LNCAP (cell line): ENCODE measurements around the gene APOL1.

ENCODE experiments used
- TF ChIP-seq, protein P1 (sequence below): fragments of 450-650 bp; IDR thresholded peaks from 2 replicates; pipeline ENCODE4 v1.5.1; 2017; ENCODE audit warnings: mild to moderate bottlenecking

The APOL1 gene

DNA sequence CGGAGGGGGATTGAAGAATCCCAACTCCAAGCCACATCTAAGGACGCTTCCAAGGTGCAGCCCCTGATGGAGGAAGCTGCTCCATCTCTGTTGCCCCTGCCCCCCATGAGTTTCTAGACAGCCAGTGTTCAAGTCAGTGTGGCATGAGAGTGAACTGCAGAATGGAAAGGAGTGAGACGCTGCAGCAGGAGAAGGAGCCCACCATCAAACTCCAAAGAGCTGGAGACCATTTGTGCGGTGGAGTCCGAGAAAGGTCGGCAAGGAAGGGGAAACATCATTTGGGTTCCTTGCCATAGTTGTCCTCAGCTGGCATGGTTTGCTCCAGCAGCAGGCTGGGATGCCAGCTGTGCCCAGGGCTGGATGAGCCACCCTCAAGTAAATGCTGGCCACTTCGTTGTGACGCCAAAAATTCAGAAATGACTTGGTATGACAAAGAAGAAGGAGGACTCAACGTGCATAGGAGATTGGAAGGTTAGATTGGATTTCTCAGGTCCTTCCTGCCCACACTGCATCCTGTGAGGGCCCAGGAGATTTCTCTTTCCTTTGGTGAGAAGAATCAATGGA is 30.0 kb upstream of the APOL1 start:
- TF ChIP-seq, protein P1, sequence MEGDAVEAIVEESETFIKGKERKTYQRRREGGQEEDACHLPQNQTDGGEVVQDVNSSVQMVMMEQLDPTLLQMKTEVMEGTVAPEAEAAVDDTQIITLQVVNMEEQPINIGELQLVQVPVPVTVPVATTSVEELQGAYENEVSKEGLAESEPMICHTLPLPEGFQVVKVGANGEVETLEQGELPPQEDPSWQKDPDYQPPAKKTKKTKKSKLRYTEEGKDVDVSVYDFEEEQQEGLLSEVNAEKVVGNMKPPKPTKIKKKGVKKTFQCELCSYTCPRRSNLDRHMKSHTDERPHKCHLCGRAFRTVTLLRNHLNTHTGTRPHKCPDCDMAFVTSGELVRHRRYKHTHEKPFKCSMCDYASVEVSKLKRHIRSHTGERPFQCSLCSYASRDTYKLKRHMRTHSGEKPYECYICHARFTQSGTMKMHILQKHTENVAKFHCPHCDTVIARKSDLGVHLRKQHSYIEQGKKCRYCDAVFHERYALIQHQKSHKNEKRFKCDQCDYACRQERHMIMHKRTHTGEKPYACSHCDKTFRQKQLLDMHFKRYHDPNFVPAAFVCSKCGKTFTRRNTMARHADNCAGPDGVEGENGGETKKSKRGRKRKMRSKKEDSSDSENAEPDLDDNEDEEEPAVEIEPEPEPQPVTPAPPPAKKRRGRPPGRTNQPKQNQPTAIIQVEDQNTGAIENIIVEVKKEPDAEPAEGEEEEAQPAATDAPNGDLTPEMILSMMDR = no peak

DNA sequence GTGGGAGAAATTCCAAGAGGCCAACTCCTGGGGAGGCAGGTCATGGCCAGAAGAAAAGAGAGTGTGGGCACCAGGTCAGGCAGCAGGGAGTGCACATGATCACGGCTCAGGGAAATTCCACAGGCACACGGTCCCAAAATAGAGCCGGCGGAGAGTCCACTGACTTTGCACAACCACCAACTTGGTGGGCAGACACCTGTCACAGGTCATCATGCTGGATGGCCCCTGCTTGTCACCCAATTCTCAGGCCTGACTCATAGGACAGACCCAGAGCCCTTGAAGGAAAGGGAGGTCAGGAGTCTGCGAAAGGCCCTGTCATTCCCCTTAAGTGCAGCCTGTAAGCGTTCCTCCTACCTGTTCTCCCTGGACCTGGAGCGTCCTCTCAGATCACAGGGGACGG is 29.4 kb upstream of the APOL1 start:
- TF ChIP-seq, protein P1 = no peak

DNA sequence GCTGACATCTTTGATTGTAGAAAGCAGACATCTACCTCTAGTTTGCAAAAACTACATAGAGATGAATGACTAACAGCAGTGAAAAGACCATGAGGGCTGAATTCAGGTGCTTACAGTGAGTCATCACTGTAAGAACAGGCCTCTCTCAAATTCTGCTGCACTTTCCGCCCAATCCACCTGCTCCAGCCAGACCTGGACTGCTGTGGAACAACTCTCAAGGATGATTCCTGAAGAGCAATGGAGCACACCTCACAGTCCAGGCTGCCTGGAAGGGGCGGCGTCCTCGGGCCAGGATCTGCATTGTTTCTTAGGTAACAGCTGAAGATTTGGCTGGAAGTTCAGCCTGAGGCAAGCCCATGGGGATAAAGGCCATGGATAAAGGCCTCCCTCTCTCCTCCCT is 28.7 kb upstream of the APOL1 start:
- TF ChIP-seq, protein P1 = no peak

DNA sequence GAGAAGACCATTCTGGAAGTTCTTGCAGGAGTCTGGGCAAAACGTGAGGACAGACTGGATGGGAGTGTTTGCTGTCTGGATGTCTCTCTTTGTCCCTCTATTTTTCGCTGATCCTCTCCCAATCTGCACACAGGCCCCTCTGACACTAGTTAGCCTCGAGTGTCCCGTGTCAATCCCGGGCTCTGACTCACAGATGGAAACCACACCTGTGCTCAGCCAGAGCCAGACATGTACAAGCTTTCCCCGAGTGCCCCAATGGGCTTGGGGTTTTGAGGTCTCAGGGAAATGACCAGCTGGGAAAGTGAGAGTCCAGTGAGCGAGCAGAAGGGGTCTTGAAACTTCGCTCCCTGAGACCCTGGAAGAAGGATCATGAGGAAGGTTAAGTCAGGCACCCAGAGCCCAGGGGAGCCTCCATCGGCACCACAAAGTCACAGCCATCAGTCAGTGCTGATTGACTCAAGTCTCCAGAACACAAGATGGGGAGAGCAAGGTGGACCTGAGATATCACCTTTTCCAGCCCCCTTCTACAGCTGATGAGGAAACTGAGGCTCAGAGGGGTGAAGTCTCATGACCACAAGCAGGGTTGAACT is 27.5 kb upstream of the APOL1 start:
- TF ChIP-seq, protein P1 = no peak

DNA sequence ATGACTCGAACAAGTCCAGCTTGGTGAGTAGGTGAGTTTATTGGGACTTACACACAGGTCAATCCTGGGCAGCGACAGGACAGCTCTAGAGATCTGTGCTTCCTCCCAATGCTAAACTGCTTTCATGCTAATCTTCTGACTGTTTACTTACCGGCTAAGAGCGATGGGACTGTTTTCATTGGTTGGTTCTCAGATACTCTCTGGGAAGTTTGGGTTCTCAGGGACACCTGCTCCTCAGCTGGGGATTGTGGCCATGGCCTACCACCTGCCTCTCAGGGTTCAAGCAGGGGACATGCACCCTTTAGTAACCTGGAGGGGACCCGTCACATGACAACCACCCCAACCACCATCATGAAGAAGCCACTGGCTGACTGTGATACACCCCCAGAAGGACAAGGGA is 26.7 kb upstream of the APOL1 start:
- TF ChIP-seq, protein P1 = no peak

DNA sequence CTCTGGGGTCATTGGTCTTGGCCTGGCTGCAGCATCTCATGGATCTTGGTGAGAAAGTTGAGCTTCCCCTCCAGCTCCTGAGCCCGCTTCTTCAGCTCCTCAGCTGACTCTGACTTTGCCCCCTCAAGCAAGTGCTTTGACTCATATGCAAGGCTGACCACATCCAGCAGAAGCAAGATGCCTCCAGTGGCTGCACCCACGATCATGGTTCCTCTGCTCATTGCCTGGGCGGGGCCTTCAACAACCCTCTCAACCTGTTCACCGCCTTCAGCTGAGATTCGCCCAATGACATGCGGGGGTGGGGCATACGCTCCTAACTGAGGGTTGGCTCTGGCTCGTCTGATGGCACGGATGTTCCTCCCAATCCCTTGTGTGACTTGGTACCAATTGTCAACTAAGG is 25.5 kb upstream of the APOL1 start:
- TF ChIP-seq, protein P1 = no peak

DNA sequence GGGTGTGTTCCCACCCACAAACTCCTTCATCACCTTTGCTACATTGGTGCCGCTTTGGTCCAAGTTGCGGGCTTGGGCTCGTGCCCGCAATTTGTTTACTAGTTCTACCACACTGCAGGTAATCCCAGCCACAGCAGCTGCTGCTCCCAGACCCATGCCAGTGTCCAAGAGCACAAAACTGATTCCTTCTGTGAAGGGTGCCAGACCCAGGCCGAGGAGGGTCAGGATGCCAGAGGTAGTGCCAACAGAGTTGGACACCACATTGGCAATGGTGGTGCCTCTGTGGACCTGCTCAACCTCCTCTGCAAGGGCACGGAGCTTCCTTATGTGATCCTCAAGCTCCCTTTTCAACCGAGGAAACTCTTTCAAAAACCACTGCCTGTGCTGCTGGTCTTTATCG is 25.1 kb upstream of the APOL1 start:
- TF ChIP-seq, protein P1 = no peak

DNA sequence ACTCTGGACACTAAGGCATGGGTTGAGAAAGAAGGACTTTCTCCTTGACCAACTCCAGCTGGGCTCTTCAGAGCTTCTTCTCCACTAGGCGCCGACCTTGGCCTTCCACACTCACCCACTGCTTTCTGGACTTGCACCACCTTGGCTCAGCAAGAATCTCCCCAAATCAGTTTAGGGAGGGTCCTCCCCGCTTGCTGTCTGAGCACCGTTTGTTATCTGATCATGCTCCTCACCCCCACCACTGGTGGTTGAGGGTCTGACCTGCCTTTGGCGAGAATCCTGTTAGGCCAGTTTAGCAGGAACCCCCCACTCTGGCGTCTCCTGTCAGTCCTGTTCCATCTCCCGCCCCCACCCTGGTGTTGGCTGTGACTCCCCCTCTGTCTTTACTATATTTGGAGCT is 24.0 kb upstream of the APOL1 start:
- TF ChIP-seq, protein P1 = no peak
